Panc1 (cell line): ENCODE measurements around the gene SRGAP3. TPM values are rescaled to one million over a fixed set of nuclear protein-coding genes. Genes with fewer than 3 reads are reported as not detected.

ENCODE experiments used
- ATAC-seq: fragments of 200-7000 bp; cut with Tn5 transposase; 2 replicates; pipeline ENCODE4 v1.9.1; 2020; ENCODE audit warnings: mild to moderate bottlenecking, moderate library complexity
- BruUV-seq: library from RNA; stranded (reverse); fragments of 400-500 nt; replicated peaks from 2 replicates; lab custom pipeline; 2021; lab: Mats Ljungman, UMichigan
- CTCF ChIA-PET: fragments of 300-600 bp; sonication (Branson Sonifier 250); formaldehyde crosslinking; loops from one replicate; lab custom pipeline; 2022; ENCODE audit warnings: antibody characterized with exemption; lab: Charles Lee
- POLR2A ChIA-PET: fragments of 300-600 bp; sonication (Branson Sonifier 250); formaldehyde crosslinking; loops from one replicate; lab custom pipeline; 2022; ENCODE audit warnings: antibody characterized with exemption; lab: Charles Lee
- DNase-seq: peaks from one replicate; pipeline ENCODE4 v3.0.0-alpha.2; 2010; ENCODE audit warnings: low read depth, low spot score
- H3K27ac ChIP-seq: 2 replicates; pipeline ENCODE4 v1.5.1; 2011; ENCODE audit warnings: mild to moderate bottlenecking, low read length, inconsistent platforms
- H3K27me3 ChIP-seq: fragments of 200-500 bp; sonication (Bioruptor generic); 2 replicates; pipeline ENCODE4 v1.6.0; 2014; ENCODE audit warnings: low read length, inconsistent platforms; ENCODE audit not compliant: control insufficient read depth, insufficient read depth
- H3K36me3 ChIP-seq: fragments of 200-500 bp; sonication (Bioruptor generic); 2 replicates; pipeline ENCODE4 v1.5.1; 2014; ENCODE audit warnings: inconsistent platforms, mild to moderate bottlenecking, low read length, moderate library complexity; ENCODE audit not compliant: control insufficient read depth, insufficient read depth
- H3K4me1 ChIP-seq: 2 replicates; pipeline ENCODE4 v1.5.1; 2011; ENCODE audit warnings: inconsistent platforms, mild to moderate bottlenecking, low read length, moderate library complexity; ENCODE audit not compliant: control insufficient read depth, insufficient read depth
- H3K4me3 ChIP-seq, 2 experiments: 2 replicates each; pipeline ENCODE4 v1.5.1; 2011 to 2012; ENCODE audit warnings: low read depth in 2 of 2, low read length in 2 of 2, mild to moderate bottlenecking in 2 of 2, inconsistent platforms in 1 of 2, moderate library complexity in 1 of 2
- H3K9me3 ChIP-seq: fragments of 200-500 bp; sonication (Bioruptor generic); 2 replicates; pipeline ENCODE4 v1.5.1; 2014; ENCODE audit warnings: low read depth, mild to moderate bottlenecking, inconsistent platforms, low read length, moderate library complexity; ENCODE audit not compliant: control insufficient read depth, insufficient read depth
- POLR2AphosphoS5 ChIP-seq: IDR thresholded peaks from 2 replicates; pipeline ENCODE4 v1.6.1; 2012; ENCODE audit warnings: mild to moderate bottlenecking, low read depth, low read length, moderate library complexity
- SIN3A ChIP-seq: IDR thresholded peaks from 2 replicates; pipeline ENCODE4 v1.6.1; 2012; ENCODE audit warnings: low read depth, mild to moderate bottlenecking, low read length, moderate library complexity, borderline replicate concordance; ENCODE audit not compliant: insufficient read depth
- TCF7L2 ChIP-seq: IDR thresholded peaks from 2 replicates; pipeline ENCODE4 v1.6.1; 2011; ENCODE audit warnings: mild to moderate bottlenecking, low read depth, low read length, inconsistent platforms
- in situ Hi-C: cut with HindIII; loops from 2 replicates; pipeline ENCODE4 v1.10.0; 2016; ENCODE audit warnings: low sequenced_read_pairs, low pct_unique_long_range_greater_than_20kb
- intact Hi-C: fragments of 100-400 bp; cut with micrococcal nuclease; formaldehyde crosslinking; loops from one replicate; pipeline ENCODE4 v1.10.0; 2022; ENCODE audit not compliant: unreplicated experiment
- total RNA-seq: library from RNA; stranded (reverse); gene quantifications from one replicate; pipeline ENCODE4 v1.2.1, GENCODE V29; 2021; ENCODE audit not compliant: unreplicated experiment
- TF ChIP-seq, protein P1 (sequence below): fragments of 450-650 bp; IDR thresholded peaks from 2 replicates; pipeline ENCODE4 v1.5.1; 2017; ENCODE audit warnings: mild to moderate bottlenecking
- TF ChIP-seq, protein P2 (sequence below), 2 experiments: IDR thresholded peaks; 2 replicates each; pipeline ENCODE4 v1.6.1; 2011 to 2012; ENCODE audit warnings: low read depth in 2 of 2, control low read depth in 1 of 2, low read length in 1 of 2, mild to moderate bottlenecking in 1 of 2, moderate library complexity in 1 of 2; ENCODE audit not compliant: insufficient read depth in 1 of 2

The SRGAP3 gene
- total RNA-seq, 1 experiment from 2014 or later: 0.82 TPM

DNA sequence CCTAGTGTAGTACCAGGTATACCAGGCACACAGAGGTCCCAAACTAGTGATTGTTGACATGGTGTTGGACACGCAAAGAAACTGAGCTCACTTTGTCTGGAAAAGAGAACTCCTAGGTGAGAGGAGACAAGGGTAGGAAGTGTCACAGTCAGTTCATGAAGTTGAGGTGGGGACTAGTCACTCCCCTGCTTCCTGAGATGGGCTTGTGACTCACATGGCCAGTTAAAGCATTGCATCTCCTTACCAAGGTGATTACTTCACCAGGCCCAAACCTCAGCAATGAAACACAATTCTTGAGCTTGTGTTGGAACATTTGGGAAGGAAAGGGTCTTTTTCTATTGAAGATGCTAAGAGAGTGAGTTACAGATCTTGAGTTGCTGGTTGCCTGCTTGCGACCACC is 236.9 kb downstream of the SRGAP3 start:
- CTCF ChIA-PET: no interaction called here
- intact Hi-C loops: no loop called here

DNA sequence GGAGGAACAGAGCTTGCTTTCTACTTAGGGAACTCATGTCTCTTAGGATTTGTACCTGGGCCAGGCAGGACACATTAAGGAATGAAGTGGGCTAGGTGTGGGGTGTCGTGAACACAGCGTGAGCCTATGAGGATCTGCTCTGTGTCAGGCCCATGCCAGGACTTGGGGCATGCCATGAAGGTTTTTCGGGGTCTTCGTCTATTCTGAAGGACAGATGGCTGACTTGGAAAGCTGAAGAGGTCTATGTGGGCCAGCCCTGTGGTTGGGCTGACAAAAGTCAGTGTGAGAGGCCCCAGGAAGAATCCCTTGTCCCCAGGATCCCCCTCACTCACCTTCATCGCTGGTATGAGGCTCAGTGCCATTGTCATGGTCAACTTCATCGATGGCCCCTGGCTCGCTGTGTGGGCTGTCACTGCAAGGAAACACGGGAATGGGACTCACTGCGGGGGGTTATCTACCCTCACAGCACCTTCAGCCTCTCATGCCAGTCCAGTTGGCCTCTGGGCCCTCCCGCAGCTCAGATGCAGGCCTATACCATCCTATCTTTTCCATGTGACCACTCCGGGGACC is 239.4 kb downstream of the SRGAP3 start:
- Histone ChIP-seq H3K36me3 (no peaks in the 10 kb centered on the region), H3K4me1 (no peaks in the 10 kb centered on the region), H3K27ac (no peak overlapping the region), H3K9me3 (no peaks in the 10 kb centered on the region), H3K4me3 (no peak overlapping the region), H3K27me3 (no peaks in the 10 kb centered on the region)
- DNase-seq (no peak), ATAC-seq (no peak)
- intact Hi-C loops: no loop called here
- in situ Hi-C loops: no loop called here
- TF ChIP-seq TCF7L2 (no peak), POLR2AphosphoS5 (no peak), SIN3A (no peak)
- TF ChIP-seq, protein P1, sequence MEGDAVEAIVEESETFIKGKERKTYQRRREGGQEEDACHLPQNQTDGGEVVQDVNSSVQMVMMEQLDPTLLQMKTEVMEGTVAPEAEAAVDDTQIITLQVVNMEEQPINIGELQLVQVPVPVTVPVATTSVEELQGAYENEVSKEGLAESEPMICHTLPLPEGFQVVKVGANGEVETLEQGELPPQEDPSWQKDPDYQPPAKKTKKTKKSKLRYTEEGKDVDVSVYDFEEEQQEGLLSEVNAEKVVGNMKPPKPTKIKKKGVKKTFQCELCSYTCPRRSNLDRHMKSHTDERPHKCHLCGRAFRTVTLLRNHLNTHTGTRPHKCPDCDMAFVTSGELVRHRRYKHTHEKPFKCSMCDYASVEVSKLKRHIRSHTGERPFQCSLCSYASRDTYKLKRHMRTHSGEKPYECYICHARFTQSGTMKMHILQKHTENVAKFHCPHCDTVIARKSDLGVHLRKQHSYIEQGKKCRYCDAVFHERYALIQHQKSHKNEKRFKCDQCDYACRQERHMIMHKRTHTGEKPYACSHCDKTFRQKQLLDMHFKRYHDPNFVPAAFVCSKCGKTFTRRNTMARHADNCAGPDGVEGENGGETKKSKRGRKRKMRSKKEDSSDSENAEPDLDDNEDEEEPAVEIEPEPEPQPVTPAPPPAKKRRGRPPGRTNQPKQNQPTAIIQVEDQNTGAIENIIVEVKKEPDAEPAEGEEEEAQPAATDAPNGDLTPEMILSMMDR: no peak
- TF ChIP-seq, protein P2, sequence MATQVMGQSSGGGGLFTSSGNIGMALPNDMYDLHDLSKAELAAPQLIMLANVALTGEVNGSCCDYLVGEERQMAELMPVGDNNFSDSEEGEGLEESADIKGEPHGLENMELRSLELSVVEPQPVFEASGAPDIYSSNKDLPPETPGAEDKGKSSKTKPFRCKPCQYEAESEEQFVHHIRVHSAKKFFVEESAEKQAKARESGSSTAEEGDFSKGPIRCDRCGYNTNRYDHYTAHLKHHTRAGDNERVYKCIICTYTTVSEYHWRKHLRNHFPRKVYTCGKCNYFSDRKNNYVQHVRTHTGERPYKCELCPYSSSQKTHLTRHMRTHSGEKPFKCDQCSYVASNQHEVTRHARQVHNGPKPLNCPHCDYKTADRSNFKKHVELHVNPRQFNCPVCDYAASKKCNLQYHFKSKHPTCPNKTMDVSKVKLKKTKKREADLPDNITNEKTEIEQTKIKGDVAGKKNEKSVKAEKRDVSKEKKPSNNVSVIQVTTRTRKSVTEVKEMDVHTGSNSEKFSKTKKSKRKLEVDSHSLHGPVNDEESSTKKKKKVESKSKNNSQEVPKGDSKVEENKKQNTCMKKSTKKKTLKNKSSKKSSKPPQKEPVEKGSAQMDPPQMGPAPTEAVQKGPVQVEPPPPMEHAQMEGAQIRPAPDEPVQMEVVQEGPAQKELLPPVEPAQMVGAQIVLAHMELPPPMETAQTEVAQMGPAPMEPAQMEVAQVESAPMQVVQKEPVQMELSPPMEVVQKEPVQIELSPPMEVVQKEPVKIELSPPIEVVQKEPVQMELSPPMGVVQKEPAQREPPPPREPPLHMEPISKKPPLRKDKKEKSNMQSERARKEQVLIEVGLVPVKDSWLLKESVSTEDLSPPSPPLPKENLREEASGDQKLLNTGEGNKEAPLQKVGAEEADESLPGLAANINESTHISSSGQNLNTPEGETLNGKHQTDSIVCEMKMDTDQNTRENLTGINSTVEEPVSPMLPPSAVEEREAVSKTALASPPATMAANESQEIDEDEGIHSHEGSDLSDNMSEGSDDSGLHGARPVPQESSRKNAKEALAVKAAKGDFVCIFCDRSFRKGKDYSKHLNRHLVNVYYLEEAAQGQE (IDR thresholded peaks at IDR 0.05; ENCODE audit: insufficient read depth in 1 of 2, low read depth in 2 of 2, low read length in 1 of 2): no peak
- POLR2A ChIA-PET: no interaction called here
- CTCF ChIA-PET: no interaction called here
- BruUV-seq: no TSS peak

More for the DNA sequence above, 236.9 kb downstream of the SRGAP3 start:
- Histone ChIP-seq H3K27me3 (0 out of 2 replicates have a peak, but pooled peaks cover 2% of the 10 kb centered on the region), H3K4me3 (no peak overlapping the region), H3K27ac (no peak overlapping the region), H3K4me1 (no peaks in the 10 kb centered on the region), H3K36me3 (no peaks in the 10 kb centered on the region), H3K9me3 (no peaks in the 10 kb centered on the region)
- DNase-seq (no peak), ATAC-seq (no peak)
- POLR2A ChIA-PET: interaction anchor here (0.6 to 0.7 kb wide), 2 partner anchors 34 to 64 kb away, joined by 3 to 5 read pairs; no protein-coding TSS in a partner anchor
- in situ Hi-C loops: no loop called here
- no TSS peak for BruUV-seq
- TF ChIP-seq SIN3A: no peak
- no peak for TF ChIP-seq TCF7L2
- TF ChIP-seq, protein P2 (IDR thresholded peaks at IDR 0.05; ENCODE audit: insufficient read depth in 1 of 2, low read depth in 2 of 2, low read length in 1 of 2): no peak
- TF ChIP-seq, protein P1: no peak
- TF ChIP-seq POLR2AphosphoS5: no peak
